Ectodermal cell (in vitro differentiated cells): ENCODE measurements around the gene ARSB.

Experiments
- H3K27ac ChIP-seq: 2 replicates; pipeline ENCODE4 v1.7.0; 2013; ENCODE audit warnings: mild to moderate bottlenecking, low read depth, low read length; ENCODE audit not compliant: insufficient read depth, poor library complexity, severe bottlenecking
- H3K27me3 ChIP-seq: 2 replicates; pipeline ENCODE4 v1.7.0; 2013; ENCODE audit warnings: mild to moderate bottlenecking, low read length; ENCODE audit not compliant: insufficient read depth, control insufficient read depth, poor library complexity, severe bottlenecking
- H3K36me3 ChIP-seq: one replicate; pipeline ENCODE4 v1.7.0; 2013; ENCODE audit warnings: low read length; ENCODE audit not compliant: control insufficient read depth, insufficient read depth
- H3K4me1 ChIP-seq: one replicate; pipeline ENCODE4 v1.7.0; 2013; ENCODE audit warnings: low read length; ENCODE audit not compliant: control insufficient read depth, insufficient read depth
- H3K4me3 ChIP-seq: 2 replicates; pipeline ENCODE4 v1.7.0; 2013; ENCODE audit warnings: low read depth, low read length, control low read depth; ENCODE audit not compliant: insufficient read depth
- H3K9me3 ChIP-seq: 2 replicates; pipeline ENCODE4 v1.7.0; 2013; ENCODE audit warnings: mild to moderate bottlenecking, low read length, moderate library complexity; ENCODE audit not compliant: control insufficient read depth
- WGBS, 2 experiments: methylation state at CpG; one replicate each; pipeline ENCODE4 v1.1.7; 2013; ENCODE audit warnings: missing lambda C conversion rate in 2 of 2; 5-methylcytosine and 5-hydroxymethylcytosine counted together

Gene ARSB

DNA sequence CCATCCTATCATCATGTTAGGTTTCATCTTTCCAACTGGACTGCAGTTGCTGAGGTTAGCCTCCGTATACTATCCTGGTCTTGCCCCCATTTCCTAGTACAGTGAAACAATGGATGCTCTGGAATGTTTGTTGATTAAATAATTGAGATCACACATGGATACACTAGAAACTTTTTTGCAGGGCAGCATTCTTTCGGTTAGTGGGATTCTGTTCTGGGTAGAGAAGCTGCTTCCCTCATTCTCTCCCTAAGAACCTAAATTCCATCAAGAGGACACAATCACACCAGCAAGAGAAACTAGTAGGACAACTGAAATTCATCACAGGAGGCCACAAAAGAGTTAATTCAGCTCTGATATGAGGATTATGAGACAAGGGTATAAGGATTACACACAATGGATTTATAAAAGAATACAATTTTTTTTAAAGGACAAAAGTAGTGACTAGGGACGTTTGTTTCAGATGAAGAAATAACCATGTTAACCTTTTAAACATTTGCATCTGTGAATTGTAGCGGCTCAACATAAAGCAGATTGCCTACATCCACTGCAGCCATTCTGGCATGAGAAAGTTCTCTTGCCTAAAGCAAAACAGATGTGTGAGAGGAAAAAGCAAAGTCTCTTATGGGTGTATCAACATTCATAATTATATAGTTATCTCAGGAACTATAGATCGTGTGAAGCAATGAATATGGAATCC, 173.8 kb downstream of the ARSB start:
- 83 to 95% methylated on average over 2 to 5 of the region's 5 CpGs for WGBS, 2 experiments
- Histone ChIP-seq H3K9me3 (no peaks in the 10 kb centered on the region), H3K4me3 (no peak overlapping the region), H3K27ac (no peak overlapping the region), H3K27me3 (no peaks in the 10 kb centered on the region), H3K4me1 (peaks cover 11% of the 10 kb centered on the region), H3K36me3 (no peaks in the 10 kb centered on the region)

DNA sequence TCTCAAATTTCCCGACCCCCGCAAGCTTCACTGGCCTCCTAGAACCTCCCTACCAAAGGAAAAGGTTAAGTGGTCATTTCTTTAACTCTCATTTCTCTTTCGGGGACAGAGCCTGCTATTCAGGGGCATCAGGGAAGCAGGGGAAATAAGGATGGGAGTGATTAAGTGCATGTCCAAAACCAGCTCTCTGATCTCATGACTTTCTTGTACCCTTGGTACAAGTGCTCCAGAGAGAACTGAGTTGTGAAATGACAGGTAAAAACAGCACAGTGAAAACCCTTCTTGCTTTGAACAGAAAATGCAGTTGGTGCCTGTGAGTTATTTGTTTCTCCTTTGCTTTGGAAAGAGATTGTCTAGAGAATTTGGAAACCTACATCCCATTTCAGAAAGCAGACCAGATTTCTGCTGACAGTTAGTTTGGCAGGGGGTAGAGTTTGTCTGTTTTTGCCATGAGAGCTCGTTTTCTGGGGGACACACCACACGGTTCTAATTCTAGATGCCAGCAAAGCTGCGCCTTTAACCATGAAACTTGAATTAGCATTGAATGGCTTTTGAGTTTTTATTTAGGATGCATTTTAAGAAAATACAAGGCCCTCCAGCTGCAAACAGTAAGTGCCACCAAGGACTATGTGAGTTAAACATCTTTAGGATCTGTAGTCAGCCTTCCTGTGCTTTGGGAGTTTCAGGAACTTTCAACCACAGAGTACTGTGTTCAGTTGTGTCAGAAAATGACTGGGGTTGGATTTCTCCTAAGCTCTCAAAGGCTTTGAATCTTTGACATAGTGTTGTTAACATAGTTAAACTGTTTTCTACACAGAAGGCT, 174.8 kb downstream of the ARSB start:
- Histone ChIP-seq H3K9me3 (no peaks in the 10 kb centered on the region), H3K27ac (no peak overlapping the region), H3K4me3 (no peak overlapping the region), H3K27me3 (no peaks in the 10 kb centered on the region), H3K36me3 (no peaks in the 10 kb centered on the region), H3K4me1 (peaks cover 11% of the 10 kb centered on the region)
- 91 to 93% methylated on average over 5 to 6 of the region's 6 CpGs for WGBS, 2 experiments

DNA sequence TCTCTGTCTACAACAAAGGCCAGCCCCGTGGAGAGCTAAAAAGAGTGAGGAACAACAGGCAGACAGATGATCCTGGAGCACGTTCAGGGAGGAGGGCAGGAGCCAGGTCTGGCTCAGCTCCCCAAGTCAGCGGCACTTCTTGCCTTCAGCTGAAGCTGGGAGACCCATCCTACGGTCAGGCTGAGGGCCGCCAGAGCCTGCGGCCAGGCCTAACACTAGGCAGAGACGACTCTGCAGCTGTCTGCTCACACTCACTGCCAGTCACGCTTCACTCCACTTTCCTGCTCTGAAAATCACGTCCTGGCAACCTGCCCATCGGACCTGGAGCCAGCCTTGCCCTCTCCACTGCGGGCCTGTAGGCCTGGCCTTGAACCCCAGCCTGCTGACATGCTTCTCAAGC, 175.7 kb downstream of the ARSB start:
- 88% methylated on average over 11 of the region's 11 CpGs for WGBS, 2 experiments
- Histone ChIP-seq H3K36me3 (no peaks in the 10 kb centered on the region), H3K27me3 (no peaks in the 10 kb centered on the region), H3K4me3 (no peak overlapping the region), H3K4me1 (peaks cover 11% of the 10 kb centered on the region), H3K27ac (no peak overlapping the region), H3K9me3 (no peaks in the 10 kb centered on the region)

DNA sequence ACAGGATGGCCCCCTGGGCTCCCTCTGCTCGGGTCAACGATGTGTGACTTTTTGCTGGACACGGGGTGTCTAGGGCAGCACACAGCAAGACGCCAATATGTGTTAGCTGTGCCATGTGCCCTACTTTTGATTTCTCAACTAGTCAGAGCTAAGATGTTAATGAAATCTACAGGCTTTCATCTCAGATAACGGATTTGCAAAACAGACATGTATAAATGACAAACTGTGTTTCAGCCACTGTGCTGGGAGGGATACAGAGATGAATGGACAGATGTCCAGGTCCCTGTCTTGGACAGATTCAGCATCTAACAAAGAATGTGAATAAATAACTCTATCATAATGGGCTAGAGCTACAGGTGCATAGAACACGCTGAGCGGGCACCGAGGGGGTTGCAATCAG, 176.3 kb downstream of the ARSB start:
- WGBS, 2 experiments = 95 to 96% methylated on average over 8 of the region's 8 CpGs
- no peaks in the 10 kb centered on the region for H3K27me3 ChIP-seq
- no peaks in the 10 kb centered on the region for H3K9me3 ChIP-seq
- peaks cover 11% of the 10 kb centered on the region for H3K4me1 ChIP-seq
- H3K36me3 ChIP-seq = no peaks in the 10 kb centered on the region
- no peak overlapping the region for H3K27ac ChIP-seq
- H3K4me3 ChIP-seq = no peak overlapping the region

DNA sequence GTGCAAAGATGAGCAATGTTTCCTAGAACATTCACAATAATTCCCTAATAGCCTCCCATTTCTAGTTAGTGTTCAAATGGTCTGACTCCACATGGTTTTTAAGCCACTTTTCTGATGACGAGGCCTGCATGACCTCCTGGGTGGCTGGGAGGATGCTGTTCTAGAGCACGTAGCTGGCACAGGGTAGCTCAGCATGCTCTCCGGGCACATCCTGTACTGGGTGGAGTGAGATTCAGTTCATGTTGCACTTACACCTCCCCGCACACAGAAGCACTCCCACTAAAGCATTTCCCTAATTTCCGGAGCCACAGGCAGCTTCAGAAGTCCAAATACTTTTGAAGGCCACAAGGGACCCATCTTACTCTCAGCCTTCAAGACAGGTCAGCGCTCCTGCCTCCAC, 176.7 kb downstream of the ARSB start:
- Histone ChIP-seq H3K9me3 (no peaks in the 10 kb centered on the region), H3K4me3 (no peak overlapping the region), H3K27me3 (no peaks in the 10 kb centered on the region), H3K27ac (no peak overlapping the region), H3K36me3 (no peaks in the 10 kb centered on the region), H3K4me1 (peaks cover 11% of the 10 kb centered on the region)
- WGBS, 2 experiments = 93 to 94% methylated on average over 6 of the region's 6 CpGs

DNA sequence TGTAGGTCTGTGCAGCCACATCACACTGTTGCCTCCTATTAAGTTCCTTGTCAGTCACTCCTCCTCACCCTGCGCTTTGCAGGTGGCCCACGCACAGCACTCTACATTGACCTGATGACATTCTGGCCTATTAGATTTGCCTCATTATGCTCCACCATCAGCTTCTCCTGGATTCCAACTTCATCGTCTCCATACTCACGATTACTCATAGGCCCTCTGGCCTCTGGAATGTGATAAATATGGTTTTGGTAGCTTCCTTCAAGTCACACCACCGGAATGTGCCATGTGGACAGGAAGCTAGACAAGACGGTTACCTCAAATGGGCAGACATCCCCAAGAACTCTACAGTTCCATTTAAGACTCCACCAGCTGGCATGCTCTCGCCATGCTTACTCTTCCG, 178.6 kb downstream of the ARSB start:
- 92 to 93% methylated on average over 8 of the region's 8 CpGs for WGBS, 2 experiments
- Histone ChIP-seq H3K4me3 (no peak overlapping the region), H3K27me3 (no peaks in the 10 kb centered on the region), H3K9me3 (no peaks in the 10 kb centered on the region), H3K27ac (no peak overlapping the region), H3K4me1 (peaks cover 11% of the 10 kb centered on the region), H3K36me3 (no peaks in the 10 kb centered on the region)

DNA sequence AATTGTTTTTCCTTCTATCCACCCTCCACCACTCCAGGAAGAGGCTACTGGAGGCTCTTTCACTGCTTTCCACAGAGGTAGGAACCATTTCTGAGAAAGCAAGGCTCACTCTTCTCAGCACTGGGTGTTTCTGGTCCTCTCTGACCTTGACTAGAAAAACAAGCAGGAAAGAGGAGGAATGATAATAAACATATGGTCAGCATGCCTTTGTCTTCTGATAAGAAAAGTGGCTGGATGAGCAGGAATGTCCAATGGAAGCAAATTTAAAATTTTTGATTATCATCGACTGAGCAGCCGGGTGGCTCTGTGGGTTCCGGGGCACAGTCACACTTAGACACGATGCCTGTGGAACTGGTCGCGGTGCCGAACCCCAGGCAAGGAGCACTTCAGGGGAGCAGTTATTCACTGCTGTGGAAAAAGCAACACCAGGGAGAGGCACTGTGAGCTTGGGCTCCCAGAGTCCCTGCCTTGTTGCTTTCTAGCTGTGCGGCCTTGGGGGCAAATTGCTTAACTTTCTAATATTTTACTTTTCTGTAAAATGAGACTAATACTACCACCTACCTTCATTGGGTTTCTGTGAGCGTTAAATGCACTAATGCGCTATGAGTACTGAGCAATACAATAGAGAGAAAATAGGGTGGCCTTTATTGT, 179.5 kb downstream of the ARSB start:
- Histone ChIP-seq H3K4me1 (peaks cover 8% of the 10 kb centered on the region), H3K36me3 (no peaks in the 10 kb centered on the region), H3K27me3 (no peaks in the 10 kb centered on the region), H3K4me3 (no peak overlapping the region), H3K27ac (no peak overlapping the region), H3K9me3 (no peaks in the 10 kb centered on the region)
- 95 to 97% methylated on average over 8 of the region's 10 CpGs for WGBS, 2 experiments

DNA sequence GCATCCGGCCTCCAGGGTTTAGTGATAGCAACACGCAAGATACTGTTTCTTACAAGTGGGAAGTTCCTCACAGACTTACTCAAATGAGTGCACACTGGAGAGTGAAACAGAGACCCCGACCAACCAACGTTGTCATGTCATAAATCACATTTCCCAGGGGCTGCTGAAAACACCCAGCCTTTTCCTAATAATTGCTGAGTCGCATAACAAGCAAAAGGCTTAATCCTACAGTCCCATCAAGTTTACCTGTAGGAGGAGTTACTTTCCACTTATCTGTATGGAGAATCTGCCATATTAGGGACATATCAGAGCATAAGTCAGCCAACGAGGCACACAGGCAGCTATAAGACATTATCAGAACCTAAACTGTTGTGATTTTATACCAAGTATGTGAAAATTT, 180.1 kb downstream of the ARSB start:
- no peak overlapping the region for H3K4me3 ChIP-seq
- H3K27me3 ChIP-seq = no peaks in the 10 kb centered on the region
- H3K9me3 ChIP-seq = no peaks in the 10 kb centered on the region
- H3K27ac ChIP-seq = no peak overlapping the region
- 95% methylated on average over 5 to 6 of the region's 6 CpGs for WGBS, 2 experiments
- H3K36me3 ChIP-seq = no peaks in the 10 kb centered on the region
- H3K4me1 ChIP-seq = peaks cover 6% of the 10 kb centered on the region

DNA sequence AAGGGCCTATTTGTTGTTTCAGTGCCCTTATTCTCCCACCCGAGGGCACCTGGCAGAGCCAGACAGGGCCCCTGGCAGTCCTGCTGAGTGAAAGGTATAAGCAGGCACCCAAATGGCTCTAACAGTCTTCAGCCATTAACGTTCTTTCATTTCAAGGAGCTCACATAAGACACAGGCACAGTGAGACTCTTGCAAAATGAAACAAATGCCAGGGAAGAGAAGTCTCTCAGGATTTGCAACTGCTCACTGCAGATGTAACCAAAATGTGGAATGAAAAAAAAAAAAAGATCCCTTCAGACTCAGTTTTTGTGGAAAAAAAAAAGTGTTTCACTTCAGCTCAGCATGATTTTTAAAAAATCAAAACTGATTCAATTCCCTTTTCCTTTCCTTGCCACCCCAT, 181.2 kb downstream of the ARSB start:
- Histone ChIP-seq H3K36me3 (no peaks in the 10 kb centered on the region), H3K4me1 (no peaks in the 10 kb centered on the region), H3K27ac (no peak overlapping the region), H3K4me3 (no peak overlapping the region), H3K27me3 (no peaks in the 10 kb centered on the region), H3K9me3 (no peaks in the 10 kb centered on the region)
- WGBS, 2 experiments = 75 to 91% methylated on average over 2 of the region's 2 CpGs

DNA sequence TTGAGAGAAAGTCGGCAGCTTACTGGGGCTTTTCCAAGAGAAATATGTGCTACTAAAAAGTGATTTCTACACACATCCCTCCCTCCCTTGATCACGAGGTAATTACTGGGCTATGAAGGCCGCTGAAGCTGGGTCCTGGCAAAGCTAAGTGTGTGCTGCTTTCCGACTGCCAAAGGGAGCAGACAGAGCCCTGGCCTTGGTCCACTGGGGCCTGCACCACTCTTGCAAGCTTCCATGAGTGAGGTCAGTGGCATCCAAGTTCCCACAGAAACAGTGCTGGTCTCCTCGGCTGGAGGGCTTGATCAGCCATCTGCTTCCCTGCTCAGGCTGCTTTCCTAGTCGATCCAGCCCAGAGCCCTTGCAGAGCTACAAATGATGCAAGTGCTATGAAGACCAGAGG, 181.8 kb downstream of the ARSB start:
- no peaks in the 10 kb centered on the region for H3K4me1 ChIP-seq
- 94 to 97% methylated on average over 6 of the region's 6 CpGs for WGBS, 2 experiments
- H3K27ac ChIP-seq = no peak overlapping the region
- H3K27me3 ChIP-seq = no peaks in the 10 kb centered on the region
- H3K9me3 ChIP-seq = no peaks in the 10 kb centered on the region
- H3K4me3 ChIP-seq = no peak overlapping the region
- H3K36me3 ChIP-seq = no peaks in the 10 kb centered on the region
